Activated effector memory CD4-positive, alpha-beta T cell treated with Interleukin-2 at 50 U/mL for 16 hours (primary cell): ENCODE measurements around the gene PPA2.
"Not testable (repeated sequence)": the region's sequence is repeated elsewhere in the genome, so short reads cannot be mapped to it uniquely, and the experiment has no call there.

ENCODE experiments used
- DNase-seq: peaks from one replicate; pipeline ENCODE4 v3.0.0-alpha.2; 2020

The PPA2 gene

GRCh38 chr4:105473324-105474098, at the start of gene PPA2:
Gene PPA2 (minus strand): TSS chr4:105474062. CDS start chr4:105474050, 12 bp downstream.
- peak; percentile 74 for DNase-seq

DNA sequence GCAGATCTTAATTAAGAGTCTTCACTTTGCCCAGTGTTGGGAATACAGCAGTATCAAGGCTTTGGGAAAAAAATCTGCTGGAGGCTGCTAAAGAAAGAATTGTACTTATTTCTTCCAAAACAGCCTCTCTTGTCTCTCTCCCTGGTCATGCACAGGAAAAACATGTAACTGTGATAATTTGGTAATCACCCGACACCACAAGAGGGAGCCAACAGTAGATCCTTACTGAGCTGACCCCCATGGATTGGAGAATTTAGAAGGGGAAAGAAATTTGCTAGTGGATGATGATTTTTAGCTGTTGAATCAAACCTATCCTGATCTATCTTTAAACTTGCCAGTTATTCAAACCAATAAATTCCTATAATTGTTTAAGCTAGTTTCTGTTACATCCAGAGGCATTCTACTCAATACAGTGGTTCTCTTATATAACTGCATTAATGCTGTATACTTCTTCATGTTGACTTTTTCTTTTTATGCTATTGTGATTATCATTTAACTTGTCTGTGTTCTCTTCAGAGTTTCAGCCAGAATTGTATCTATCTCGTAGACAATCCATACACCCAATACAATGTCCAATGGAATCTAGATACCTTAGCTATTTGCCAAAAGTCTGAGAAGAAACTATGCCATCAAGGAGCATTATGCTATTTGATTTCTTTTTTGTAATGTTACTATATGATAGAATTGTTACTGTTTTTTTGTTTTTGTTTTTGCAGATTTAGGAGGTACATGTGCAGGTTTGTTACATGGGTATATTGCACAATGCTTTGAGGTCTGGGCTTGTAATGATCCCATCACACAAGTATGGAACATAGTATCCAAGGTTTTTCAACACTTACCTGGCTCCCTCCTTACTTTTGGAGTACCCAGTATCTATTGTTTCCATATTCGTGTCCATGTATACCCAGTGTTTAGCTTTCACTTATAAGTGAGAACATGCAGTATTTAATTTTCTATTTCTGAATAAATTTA, 47.2 kb upstream of the PPA2 start:
- no peak for DNase-seq

GRCh38 chr4:105510245-105510644, 36.4 kb upstream of the PPA2 start:
- DNase-seq = no peak

GRCh38 chr4:105509714-105510113, 35.9 kb upstream of the PPA2 start:
- DNase-seq = no peak

DNA sequence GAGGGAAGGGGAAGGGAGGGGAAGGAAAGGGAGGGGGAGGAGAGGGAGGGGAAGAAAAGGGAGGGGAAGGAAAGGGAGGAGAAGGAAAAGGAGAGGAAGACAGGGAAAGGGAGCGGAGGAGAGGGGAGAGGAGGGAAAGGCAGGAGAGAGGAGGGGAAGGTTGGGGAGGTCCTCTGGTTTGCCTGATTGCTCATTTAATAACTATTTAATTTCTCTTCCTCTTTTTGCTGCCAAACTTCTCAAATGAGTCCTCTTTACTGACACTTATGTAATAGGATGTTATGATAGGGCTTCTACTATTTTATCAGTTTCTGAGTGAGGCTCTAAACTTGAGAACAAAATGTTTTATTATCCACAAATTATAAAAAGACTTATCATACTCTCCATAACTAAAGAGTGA, 35.4 kb upstream of the PPA2 start:
- no peak for DNase-seq

DNA sequence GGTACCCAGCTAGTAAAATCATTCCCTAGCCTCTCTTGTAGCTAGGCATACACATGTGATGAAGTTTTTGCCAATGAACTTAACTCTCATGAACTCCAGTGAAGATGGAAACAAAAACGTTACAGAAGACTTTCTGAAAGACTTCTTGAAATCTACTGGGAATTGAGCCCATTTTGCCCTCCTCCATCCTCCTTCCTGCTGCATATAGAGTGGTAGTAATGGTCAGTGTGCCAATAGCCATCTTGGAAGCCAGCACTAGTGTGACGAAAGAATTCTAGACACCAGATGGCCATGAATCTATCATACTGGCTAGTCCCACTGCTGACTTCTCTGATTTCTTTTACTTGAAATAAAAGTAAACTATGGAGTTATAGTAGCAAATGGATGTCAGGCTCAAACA, 30.9 kb upstream of the PPA2 start:
- DNase-seq = no peak

DNA sequence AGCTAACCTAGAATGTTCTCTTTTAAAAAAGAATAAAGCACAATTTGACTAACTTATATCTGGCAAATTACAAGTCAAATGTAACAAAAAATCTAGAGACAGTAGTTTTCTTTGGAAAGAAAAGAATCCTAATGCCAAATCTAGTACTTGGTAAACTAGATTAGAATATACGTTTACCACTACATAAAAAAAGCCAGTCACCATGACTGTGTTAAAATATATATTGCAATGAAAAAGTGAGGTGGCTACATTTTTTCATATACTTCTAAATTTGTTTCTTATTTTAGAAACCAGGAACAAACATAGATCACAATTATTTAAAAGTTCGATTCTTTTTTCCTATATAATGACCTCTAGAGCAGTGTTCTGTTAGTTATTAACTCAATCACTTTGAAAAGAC, 29.6 kb upstream of the PPA2 start:
- DNase-seq = no peak

DNA sequence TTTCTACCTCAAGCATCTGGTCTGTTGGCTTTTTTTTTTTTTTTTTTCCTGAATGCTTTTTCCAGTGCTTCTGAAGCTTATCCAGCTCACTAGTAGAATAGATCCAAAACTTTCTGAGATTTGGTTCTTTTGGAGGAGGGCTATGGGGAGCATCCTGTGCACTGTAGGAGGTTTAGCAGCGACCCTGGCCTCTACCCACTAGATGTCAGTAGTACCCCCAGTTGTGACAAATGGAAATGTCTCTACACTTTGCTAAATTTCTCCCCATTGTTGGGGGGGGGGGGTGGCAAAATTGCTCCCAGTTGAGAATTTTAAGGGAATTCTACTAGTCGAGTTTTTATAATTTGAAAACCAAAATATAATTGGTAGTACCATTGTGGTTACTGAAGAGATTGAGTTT, 23.0 kb upstream of the PPA2 start:
- no peak for DNase-seq

- DNase-seq = no peak
These were observed 21.8 kb upstream of the PPA2 start for GRCh38 chr4:105495667-105496066.

GRCh38 chr4:105490523-105490922, 16.7 kb upstream of the PPA2 start:
- DNase-seq = no peak

GRCh38 chr4:105483840-105484239, 10.0 kb upstream of the PPA2 start:
- no peak for DNase-seq

GRCh38 chr4:105474099-105474518, 247 bp upstream of the PPA2 start:
- DNase-seq = no peak

DNA sequence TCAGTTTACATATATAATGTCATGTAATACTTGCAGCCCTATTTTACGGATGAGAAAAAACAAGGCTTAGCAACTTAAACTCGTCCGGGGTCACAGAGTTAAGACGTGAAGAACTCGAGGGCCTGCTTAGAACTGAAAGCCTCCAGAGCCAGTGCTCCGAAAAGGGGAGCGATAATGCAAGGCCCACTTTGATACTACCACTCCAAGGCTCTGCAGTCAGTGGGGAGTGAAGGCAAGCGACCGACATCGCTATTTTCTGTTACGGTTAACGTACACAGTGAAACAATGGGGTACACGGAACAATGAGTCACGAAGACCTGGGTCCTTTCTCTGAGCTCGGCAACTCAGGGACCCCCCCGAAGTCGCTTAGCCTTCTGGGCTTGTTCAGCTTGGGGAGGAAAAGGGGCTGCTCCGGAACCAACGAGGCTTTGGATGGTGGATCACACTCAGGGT, 965 bp downstream of the PPA2 start:
- no peak for DNase-seq

DNA sequence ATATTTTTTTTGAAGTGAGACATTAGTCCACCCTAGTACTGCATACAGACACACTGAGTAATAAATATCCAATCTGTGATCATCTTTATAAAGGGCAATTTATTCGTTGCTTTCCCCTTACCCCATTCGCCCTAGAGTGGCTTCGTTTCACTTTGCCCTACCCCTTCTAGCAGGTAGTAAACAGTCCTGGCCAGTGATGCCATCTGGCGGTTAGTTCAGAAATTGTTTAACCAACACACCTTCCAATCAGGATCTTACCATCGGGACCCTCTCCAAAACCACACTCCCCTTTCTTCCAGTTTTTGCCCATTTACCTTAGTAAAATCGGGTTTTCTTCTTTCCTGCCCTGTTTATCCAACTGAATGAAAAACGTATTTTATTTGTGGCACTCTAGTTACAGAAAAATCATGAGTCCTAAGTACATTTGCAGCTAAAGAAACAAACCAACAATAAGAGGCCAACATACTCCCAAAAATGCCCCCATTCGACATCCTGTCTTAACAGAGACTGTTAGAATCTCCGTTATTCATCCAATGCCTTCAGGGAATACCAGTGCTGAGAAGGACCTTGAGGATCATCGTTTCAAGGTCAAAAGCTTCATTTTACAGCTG, 2.2 kb downstream of the PPA2 start:
- peak; percentile 38 for DNase-seq

- no peak for DNase-seq
These were observed 3.1 kb downstream of the PPA2 start for GRCh38 chr4:105470766-105471165.

- DNase-seq = no peak
These were observed 4.1 kb downstream of the PPA2 start for GRCh38 chr4:105469736-105470135.

GRCh38 chr4:105466580-105466979, 7.3 kb downstream of the PPA2 start:
- DNase-seq = no peak

GRCh38 chr4:105464563-105464962, 9.3 kb downstream of the PPA2 start:
- DNase-seq = not testable (repeated sequence)

DNA sequence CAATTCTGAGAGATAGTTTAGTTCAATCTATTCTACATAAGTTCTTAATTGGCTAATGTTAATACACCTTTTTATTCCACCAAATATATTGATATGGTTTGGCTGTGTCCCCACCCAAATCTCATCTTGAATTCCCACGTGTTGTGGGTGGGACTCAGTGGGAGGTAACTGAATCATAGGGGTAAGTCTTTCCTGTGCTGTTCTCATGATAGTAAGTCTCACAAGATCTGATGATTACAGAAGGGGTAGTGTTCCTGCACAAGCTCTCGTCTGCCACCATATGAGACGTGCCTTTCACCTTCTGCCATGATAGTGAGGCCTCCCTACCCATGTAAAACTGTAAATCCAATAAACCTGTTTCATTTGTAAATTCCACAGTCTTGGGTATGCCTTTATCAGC, 11.3 kb downstream of the PPA2 start:
- no peak for DNase-seq

DNA sequence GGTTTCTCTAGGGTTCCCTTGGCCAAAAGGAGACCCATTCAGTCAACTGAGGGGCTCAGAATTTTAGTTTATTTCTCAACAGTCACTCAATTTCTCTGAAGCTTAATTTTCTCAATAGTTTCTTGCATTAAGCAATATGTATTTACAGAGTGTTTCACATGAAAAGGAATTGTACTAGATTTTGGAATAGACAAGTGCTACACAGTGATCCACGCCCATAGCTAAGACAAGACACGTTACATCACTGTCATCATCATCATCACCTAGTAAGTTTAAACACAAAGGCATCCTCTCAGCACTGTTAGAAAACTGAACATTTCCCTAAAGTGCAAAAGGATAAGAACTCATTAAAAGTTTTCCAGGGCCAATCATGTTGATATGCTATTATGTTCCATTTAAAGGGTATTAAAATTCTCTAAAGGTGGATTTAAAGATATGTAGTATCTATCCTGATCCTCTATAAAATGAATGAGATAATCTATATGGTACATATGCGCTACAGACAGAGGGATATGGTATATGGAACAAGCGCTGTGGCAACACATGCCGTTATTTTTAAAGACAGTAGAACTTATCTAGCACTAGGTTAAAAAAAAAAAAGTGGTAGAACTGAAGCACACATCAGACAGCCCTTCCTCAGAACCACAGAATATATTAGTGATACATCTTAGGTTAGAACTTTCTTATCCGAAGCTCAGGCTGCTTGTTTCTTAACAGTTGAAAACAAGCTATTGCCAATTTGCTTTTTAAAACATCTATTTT, 12.1 kb downstream of the PPA2 start:
- DNase-seq = no peak

DNA sequence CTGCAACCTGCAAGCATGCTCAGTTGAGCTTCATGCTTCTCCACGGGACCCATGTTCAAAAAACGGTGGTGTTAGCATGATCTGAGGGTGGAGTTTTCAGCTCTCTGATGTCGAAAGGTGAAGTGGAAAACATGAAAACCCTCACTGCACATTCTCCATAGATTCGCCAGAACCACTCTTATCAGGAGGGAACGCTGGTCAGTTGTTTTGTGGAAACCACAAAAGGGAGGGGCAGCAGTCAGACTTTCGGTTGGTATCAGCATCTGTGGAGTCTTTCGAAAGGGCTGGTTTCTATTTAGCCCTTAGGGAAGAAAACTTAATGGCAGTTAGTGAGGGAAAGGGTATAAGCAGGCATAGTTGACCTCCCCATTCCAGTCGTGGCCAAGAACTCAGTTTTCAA, 12.6 kb downstream of the PPA2 start:
- no peak for DNase-seq

GRCh38 chr4:105460306-105460705, 13.6 kb downstream of the PPA2 start:
- DNase-seq = no peak

DNA sequence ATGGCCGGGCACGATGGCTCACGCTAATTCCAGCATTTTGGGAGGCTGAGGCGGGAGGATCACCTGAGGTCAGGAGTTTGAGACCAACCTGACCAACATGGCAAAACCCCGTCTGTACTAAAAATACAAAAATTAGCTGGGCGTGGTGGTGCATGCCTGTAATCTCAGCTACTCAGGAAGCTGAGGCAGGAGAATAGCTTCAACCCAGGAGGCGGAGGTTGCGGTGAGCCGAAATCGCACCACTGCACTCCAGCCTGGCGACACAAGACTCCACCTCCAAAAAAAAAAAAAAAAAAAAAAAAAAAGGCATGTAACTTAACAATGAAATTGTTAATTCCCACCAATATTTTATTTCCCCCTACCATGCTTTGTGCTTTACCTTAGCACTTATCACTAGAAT, 15.3 kb downstream of the PPA2 start:
- DNase-seq = not testable (repeated sequence)
